Activated CD4-positive, alpha-beta T cell treated with anti-CD3 and anti-CD28 coated beads, Interleukin-10, Interleukin-2, amounts not matched to agents 100 ng/mL and 50 ng/mL, durations not matched to agents 16 hours and 8 hours (primary cell): Measurements from ENCODE around the gene HTRA3.

ENCODE experiments used
- DNase-seq: peaks from one replicate; pipeline ENCODE4 v3.0.0-alpha.2; 2020

HTRA3 gene

DNA sequence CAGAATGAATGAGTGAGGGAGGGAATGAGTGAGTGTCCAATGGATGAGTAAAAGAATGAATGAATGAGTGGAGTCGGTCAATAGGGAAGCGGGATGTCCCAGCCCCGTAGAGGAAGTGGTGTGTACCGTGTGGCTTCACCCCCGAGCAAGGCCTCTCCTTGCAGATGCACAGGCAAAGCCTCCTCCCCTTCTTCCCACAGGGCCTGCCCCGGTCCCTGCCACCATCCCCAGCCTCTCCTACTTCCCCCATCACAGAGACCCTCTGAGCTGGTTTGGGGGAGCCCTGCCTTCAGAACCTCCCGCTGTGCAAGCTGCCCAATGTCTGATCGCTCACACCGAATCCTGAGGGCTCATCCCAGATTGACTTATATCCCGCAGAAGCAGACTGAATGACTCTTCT, 13.6 kb downstream of the HTRA3 start:
- DNase-seq: no peak

DNA sequence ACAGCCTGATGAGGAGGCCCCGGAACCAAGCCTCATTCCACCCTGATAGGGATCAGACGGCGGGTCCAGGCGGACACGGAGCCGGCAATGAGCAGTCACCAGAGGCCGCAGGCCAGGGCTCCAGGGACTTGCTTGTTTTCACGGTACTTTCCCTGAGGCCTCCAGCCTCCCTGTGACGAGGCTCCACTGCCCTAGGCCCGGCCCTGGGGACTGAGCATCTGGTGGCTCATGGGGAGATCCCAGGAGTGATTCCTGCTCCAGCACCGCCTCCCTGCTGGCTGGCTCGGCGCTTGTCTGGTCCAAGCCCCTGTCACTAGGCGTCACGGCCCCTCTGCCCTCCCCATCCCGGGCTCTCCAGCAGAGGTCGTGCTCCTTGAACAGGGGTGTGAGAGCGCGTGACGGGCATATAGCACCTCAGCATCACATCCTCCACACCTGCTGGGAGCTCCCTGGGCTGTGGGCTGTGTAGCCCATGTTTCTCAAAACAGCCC, 14.1 kb downstream of the HTRA3 start:
- DNase-seq: no peak

DNA sequence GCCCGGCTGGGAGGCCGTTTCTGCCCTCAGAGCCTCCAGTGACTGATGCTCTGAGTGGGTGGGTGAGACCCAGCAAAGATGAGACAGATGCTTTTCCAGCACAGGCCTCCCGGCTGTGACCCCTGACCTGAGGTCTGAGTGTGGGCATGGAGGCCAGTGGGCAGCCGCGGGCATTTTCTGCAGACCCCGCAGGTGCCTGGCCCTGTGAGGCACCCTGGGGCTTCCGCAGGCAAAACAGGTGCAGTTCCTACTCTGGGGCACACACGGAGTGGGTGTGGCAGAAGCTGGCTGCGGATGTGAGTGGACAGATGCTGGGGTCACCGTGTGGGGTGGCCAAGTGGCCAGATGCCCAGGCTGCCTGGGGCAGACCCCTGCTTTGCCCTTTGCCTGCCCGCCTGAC, 14.8 kb downstream of the HTRA3 start:
- no peak for DNase-seq

DNA sequence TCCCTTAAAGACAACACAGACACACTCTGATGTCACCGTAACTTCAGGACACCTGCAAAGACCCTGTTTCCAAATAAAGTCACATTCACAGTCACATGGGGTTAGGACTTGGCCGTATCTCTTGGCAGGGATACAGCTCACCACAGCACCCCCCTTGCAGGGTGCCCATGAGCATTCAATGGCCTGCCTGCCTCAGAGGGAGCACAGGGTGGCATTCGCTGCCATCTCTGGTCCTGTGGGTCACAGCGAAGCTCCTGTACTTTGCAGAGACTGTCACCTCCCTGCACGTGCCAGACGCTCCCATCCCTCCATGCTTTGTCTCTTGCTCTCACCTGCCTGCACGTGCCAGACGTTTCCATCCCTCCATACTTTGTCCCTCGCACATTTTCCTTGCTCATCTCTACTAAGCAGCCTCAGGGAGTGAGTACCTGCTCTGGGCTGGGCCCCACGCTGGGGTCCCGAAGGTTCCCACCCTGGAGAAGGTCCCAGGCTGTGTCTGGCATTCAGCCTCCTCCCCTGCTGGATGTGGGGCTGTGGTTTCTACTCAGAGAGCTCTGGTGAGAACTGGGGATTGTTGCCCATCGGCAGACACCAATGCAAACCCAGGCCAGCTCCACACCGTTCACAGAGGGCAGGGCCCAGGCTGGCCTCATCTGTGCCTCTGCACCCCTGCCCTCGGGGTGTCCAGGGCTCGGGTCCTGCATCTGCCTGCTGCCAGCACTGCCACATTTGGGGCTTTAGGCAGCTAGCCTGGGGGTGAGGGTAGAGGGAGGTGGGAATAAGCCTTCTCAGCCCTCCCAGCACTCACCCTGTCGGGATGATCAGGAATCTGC, 15.8 kb downstream of the HTRA3 start:
- no peak for DNase-seq

DNA sequence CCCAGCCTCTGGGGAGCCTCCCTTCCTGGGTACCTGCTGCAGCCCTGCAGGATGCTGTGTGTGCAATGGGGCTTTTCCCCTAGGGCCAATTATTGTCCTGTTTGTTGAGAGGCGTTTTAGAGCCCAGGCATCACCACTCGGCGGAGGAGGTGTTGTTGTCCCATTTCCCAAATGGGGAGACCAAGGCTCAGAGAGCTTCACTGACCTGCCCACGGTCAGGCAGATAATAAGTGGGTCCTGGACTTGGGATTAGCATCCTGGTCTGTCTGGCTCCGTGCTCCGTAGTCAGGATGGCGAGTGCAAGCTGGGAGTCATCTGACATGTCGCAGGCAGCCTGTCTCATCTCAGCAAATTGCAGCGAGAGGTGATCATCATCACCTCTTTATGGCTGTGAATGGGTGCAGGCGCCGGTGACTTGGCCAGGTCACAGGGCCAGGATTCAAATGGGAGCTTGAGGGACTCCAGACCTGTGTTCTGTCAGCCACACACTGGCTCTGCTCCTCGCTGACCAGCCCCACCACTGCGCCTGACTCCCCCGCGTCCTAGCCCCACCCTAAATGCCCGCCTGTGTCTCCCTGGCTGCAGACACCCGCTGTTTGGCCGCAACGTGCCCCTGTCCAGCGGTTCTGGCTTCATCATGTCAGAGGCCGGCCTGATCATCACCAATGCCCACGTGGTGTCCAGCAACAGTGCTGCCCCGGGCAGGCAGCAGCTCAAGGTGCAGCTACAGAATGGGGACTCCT, 16.6 kb downstream of the HTRA3 start:
- no peak for DNase-seq

DNA sequence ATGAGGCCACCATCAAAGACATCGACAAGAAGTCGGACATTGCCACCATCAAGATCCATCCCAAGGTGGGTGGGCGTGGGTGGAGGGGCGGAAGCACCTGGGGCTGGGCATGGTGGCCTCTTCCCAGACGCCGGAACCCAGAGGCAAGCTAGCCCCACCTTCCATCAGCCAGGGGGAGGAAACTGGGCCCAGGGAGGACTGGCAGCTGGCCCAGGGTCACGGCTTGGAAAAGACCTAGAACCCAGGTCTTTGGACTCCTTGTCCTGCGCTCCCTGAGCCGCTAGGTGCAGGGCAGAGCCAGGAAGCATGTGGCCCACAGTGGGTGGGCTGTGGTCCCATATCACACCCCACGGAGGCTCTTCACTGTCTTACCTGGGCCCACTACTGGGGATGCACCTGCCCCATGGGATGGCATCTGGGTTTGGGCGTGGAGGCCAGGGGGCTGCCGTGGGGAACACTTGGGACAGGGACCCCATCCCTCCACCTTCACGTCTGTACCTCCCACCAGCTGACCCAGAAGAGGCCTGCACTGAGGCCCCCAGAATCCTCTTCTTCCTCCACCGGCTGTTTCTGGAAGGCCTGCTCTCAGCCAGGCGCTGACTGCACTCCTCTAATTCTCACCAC, 17.3 kb downstream of the HTRA3 start:
- no peak for DNase-seq

DNA sequence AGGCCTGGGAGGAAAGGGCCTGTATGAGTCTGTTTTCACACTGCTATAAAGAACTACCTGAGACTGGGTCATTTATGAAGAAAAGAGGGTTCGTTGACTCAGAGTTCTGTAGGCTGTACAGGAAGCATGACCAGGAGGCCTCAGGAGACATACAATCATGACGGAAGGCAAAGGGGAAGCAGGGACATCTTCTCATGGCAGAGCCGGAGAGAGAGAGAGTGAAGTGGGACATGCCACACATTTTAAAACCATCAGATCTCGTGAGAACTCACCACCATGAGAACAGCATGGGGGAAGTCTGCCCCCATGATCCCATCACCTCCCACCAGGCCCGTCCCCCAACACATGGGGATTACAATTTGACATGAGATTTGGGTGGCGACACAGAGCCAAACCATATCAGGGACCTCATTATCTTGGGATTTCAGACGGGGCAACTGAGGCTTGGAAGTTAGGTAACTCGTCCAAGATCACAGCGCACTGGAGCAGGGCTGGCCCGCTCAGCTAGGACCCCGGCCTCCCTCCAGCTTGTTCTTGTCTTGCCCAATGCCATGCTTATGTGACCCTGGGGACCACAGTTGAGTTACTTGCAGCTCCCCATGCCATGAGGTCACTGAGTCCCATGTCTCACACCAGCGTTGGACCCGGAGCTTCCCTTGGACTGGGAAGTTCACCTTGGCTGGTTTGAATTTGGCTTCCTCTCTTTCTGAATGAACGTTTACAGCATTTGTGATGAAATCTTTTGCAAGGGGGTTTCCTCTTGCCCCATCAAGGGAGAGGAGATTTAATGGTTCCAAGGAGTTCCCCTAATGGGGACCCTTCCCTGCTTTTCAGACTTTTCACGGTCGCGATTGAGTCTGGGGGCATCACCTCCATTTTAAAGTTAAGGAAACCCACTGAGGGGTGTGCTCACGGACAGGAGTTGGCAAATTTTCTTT, 18.1 kb downstream of the HTRA3 start:
- no peak for DNase-seq

DNA sequence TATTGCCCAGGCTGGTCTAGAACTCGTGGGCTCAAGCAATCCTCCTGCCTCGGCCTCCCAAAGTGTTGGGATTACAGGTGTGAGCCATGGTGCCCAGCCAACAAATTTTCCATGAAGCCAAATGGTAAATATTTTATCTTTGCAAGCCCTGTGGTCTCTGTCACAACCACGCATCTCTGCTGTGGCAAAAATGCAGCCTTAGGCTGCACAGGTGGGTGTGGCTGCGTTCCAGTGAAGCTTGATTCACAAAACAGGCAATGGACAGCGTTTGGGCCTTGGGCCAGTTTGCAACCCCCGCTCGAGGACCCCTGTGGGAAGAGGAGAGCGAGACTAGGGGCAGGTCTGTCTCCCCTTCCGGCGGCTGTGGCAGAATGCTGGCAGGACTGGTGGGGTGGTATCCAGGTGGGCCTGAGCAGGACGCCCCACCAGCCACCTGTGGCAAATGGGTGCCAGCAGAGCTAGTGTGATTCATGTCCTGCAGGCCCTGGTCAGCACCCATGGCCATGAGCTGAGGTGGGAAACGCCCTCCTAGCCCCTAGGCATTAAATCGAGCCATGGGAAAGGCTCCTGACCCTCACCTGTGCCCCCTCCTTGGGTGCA, 19.7 kb downstream of the HTRA3 start:
- DNase-seq: no peak

DNA sequence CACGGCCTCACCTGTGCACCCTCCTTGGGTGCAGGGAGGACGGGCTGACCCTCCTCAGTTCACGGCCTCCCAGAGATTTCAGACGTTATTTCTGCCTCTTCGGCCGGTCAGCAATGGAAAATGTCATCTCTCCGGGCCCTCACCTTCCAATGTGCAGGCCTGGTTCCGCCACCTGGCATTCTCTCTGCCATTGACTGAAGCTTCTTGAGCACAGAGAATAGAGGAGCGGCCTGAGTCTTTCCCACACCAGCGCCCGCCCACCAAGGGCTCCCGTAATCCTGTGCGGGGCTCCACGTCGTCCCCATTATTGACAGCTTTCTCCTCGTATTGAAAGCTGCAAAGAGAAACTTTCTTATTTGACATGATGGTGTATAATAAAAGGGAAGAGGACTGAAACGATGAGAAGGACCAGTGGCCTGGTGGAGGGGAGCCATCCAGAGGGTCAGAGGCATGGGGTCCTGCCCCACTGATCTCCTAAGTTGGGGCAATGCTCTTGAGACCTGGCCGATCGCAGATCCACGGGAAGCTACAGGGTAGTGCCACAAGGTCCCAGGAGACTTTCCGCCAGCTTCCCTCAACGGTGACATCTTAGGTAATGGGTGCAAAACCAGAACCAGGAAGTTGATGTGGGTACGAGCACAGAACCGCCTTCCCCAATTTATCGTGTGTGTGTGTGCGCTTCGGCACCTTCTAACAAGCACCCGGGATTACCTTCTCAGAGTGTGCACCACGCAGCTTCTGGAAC, 20.6 kb downstream of the HTRA3 start:
- no peak for DNase-seq

DNA sequence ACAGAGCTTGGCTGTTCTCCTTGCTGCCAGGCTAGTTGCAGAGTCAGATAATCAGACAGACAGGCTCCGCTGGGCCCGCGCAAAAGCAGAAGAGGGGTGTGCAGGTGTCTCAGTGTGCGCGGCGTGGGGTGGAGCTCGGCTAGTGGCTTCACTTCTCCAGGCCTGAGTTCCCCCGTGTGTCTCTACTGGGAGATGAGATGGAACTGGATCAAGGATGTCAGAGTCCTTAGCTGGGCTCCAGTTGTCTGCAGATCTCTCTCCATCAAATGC, 21.1 kb downstream of the HTRA3 start:
- no peak for DNase-seq

DNA sequence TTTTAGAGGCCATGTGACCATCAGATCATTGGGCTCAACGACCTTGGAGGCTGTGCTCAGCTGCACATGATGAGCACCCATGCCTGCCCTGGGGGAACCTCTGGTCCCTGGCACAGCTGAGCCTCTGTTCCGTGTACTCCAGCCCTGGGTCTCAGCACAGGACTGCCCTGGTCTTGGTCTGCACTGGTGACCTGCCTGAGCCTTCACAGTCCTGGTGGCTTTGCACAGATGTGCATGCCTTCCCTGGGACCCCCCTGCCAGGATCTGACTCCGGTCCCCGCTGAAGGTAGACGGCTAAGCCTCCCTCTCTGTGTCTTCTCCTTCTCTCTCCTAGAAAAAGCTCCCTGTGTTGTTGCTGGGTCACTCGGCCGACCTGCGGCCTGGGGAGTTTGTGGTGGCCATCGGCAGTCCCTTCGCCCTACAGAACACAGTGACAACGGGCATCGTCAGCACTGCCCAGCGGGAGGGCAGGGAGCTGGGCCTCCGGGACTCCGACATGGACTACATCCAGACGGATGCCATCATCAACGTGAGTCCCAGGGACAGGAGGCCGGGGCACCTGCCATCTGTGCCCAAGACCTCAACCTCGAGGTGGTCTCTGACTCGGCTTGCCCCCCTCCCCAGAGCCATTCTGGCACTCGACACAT, 21.6 kb downstream of the HTRA3 start:
- no peak for DNase-seq

DNA sequence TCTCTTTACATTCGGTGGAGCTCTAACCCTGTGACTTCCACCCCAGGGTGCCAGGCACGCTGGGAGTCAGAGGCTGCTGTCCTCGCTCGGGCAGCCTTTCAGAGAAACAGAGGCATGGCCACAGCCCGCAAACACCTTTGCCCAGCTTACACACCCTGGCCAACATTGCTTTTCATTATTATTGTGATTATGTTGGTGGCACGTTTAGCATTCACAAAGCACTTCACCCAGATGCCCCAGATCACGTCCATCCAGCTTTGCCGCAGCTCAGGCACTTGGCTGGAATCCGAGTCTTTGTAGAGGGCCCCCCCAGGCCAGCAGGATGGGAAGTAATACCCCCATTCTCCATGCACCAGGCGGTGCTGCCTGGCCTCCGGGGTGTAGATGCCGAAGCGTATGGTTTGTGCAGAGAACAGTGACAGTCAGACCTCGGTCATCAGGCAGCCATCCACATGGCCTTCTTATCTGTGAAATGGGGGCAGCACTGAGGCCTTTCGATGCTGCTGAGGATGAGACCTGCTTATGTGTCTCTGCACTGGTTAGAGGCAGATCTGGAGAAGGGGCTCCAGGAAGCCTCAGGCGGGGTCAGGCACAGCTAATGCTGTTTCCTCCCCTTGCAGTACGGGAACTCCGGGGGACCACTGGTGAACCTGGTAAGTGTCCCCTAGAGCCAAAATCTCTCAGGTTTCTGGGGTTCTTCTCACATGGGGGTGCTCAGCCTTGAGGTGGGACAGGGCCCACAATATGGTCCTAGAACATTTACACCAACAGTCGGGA, 22.3 kb downstream of the HTRA3 start:
- DNase-seq: no peak

DNA sequence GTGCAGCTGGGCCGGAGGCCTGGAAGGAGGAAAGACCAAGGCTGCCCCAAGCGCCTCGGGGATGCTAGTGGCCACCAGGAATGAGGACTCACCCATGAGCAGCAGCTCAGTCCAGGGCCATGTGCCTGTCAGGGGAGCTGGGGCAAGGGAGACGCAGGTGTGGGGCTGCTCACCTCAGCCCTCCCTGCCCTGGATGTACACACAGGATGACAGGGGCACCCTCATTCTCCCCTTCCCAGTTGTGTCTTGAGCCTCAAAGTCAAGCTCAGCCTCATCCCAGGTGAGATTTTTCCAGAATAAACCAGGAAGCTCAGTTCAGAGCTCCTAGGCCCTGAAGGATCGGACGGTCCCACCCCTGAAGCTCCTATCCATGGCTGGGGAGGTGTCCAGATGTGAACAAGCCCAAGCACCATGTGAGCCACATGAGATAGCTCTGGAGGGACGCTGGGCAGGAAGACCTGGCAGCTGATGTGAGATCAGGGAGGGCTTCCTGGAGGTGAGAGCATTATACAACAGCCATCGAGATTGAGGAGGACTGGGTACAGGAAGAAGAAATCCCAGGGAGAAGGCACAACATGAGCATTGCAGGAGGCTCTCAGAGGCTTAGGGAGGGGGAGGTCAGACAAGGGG, 23.0 kb downstream of the HTRA3 start:
- DNase-seq: no peak

DNA sequence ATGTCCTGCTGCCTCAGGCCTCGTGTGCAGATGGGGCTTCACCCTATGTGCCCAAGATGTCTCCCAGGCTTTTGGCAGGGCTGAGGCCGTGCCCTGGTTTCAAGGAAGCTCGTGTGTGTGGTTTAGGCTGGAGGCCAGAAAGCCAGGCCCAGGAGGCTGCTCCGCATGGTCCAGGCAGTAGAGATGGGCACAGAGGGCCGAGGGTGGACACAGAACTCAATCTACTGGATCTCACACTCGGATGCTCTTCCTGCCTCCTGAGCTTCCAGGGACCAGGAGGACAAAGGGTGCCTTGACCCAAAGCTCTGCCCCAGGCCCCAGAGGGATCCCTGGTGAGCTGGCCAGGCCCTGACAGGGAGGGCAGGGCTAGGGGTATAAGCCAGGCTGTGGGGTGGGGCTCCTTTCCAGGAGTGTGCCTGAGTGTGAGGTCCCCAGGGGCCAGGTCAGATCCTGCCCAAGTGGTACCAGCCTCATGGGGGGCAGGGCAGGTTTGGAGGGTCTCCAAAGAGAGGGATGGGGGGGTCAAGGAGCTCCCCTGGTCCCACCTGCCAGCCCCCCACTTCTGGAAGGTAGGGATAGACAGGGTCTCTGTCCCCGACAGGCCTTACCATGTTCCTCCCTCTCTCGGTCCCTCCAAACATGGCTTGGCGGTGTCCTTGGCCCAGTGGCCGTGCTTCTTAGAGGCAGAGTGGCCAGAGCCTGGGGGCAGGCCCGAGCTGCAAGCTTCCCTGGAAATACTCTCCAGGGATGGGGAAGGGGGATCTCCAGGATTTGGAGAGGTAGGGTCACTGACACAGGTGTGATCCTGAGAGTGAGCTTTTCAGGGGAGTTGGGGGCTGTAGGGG, 23.8 kb downstream of the HTRA3 start:
- no peak for DNase-seq

DNA sequence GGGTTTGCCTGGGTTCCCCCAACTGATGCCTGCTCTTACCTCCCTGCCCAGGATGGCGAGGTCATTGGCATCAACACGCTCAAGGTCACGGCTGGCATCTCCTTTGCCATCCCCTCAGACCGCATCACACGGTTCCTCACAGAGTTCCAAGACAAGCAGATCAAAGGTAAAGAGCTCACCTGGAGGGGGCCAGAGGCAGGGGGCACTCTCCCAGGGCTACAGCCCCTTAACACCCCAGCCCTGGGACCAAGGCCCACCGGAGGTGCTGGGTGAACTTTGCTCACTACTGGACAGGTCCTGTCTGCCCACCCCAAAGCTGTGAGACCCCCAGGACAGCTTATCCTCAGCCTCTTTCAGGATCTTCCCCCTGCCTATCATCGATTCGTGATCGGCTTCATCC, 24.5 kb downstream of the HTRA3 start:
- DNase-seq: no peak

DNA sequence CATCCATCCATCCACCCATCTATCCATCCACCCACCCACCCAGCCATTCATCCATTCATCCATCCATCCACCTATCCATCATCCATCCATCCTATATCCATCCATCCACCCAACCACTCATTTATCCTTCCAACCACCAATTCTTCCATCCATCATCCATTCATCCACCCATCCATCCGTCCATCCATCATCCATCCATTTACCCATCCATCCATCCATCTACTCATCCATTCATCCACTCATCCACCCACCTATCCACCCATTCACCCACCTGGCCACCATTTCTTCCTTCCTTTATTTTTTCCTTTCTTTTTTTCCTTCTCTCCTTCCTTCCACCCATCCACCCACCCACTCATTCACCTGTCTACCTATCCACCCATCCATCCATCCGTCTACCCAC, 25.2 kb downstream of the HTRA3 start:
- DNase-seq: no peak

DNA sequence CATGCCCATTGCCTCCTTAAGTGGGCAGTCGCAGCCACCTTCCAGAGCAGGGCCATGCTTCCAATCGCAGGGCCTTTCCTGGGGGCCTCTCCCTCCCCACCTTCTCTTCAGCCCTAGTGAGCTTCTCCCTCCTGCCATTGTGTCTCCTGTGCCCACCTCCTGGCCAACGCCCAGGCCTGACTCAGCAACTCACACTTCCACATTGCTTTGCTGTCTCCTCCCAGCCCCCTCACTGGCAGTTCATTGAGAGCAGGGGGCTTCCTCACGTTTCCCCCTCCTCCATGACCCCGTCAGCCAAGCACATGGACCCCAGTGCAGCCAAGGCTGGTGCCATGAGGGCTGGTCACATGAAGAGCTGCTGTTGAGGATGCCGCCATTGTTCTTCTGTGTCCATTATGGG, 25.9 kb downstream of the HTRA3 start:
- no peak for DNase-seq

DNA sequence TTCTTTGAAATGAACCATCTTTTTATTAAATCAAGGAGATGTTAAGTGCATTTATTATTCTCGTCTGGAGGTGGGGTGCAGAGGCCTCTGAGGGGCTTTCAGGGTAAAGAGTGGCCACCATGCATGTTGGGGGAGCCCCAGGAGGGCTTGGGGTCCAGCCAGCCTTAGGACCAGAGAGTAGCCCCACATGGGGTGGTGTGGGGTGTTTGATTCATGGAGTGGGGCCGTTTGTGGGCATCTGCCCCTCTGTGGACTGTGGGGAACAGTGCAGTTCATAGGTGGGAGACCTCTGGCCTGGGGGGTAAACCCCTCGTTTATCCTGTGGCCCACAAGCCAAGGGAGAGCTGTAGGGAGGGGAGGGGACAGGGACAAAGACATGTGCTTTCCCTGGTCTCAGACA, 26.9 kb downstream of the HTRA3 start:
- no peak for DNase-seq

DNA sequence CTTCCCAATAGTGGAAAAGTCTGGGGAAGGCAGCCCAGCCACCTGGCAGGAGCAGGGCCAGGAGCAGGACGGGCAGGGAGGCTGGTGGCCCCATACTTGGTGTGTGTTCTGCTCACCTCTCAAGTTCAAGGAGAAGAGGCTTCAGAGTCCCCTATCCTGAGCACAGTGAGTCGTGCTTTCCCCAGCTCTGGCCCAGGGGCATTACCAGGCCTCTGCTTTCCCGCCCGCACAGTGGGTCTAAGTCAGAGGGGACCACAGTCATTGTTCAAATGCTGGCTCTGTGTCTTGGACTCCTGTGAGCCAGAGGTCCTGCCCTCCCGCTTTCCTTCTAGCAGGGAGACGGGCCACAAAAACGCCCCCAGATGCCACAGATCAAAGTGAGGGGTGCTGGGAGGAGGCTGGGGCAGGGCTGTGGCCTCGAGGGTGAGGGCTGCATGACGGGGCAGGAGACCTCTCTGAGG, 27.6 kb downstream of the HTRA3 start:
- DNase-seq: no peak
